H1 (cell line): ENCODE results near the gene SLC12A8. TPM values are rescaled to one million over a fixed set of nuclear protein-coding genes. Genes with fewer than 3 reads are reported as not detected.

ENCODE experiments used
- BRCA1 ChIP-seq: IDR thresholded peaks from 2 replicates; pipeline ENCODE4 v1.6.1; 2012; ENCODE audit warnings: low read depth, low read length, improper control_type of control experiment
- CBX5 ChIP-seq: fragments of 300-800, 300-1000 bp; sonication (generic); IDR thresholded peaks from 2 replicates; pipeline ENCODE4 v1.7.1; 2016; ENCODE audit warnings: antibody characterized with exemption, low read length, low read depth
- JUND ChIP-seq: IDR thresholded peaks from 2 replicates; pipeline ENCODE4 v1.6.1; 2011; ENCODE audit warnings: mild to moderate bottlenecking, improper control_type of control experiment, low read length
- KDM5A ChIP-seq: fragments of 200-600 bp; IDR thresholded peaks from 2 replicates; pipeline ENCODE4 v1.7.1; 2012; ENCODE audit warnings: mild to moderate bottlenecking, low read length, inconsistent platforms, mixed read lengths
- NANOG ChIP-seq: IDR thresholded peaks from 2 replicates; pipeline ENCODE4 v1.6.1; 2011; ENCODE audit warnings: low read length, low read depth, mild to moderate bottlenecking, inconsistent platforms; ENCODE audit not compliant: insufficient read depth, poor library complexity, severe bottlenecking
- POU5F1 ChIP-seq: IDR thresholded peaks from 2 replicates; pipeline ENCODE4 v1.6.1; 2011; ENCODE audit warnings: low read depth, mild to moderate bottlenecking, low read length, moderate library complexity
- RAD21 ChIP-seq, 2 experiments: IDR thresholded peaks in 1 of 2; conservative IDR thresholded peaks in 1 of 2; 2 replicates each; pipeline ENCODE4 v1.6.1; 2011; ENCODE audit warnings: low read depth in 2 of 2, low read length in 2 of 2, improper control_type of control experiment in 1 of 2, inconsistent platforms in 1 of 2, mild to moderate bottlenecking in 1 of 2, moderate library complexity in 1 of 2
- SAP30 ChIP-seq: fragments of 300-600 bp; sonication (generic); IDR thresholded peaks from 2 replicates; pipeline ENCODE4 v1.7.1; 2012; ENCODE audit warnings: low read length, moderate library complexity, mild to moderate bottlenecking, inconsistent platforms; ENCODE audit not compliant: insufficient read depth, insufficient replicate concordance
- TAF7 ChIP-seq: optimal IDR thresholded peaks from 2 replicates; pipeline ENCODE3; 2011; ENCODE audit warnings: low read depth, mild to moderate bottlenecking, inconsistent platforms, low read length, moderate library complexity, borderline replicate concordance
- TCF12 ChIP-seq: IDR thresholded peaks from 2 replicates; pipeline ENCODE4 v1.6.1; 2011; ENCODE audit warnings: low read depth, mild to moderate bottlenecking, low read length
- polyA plus RNA-seq, 7 experiments: library from polyadenylated mRNA; depleted of rRNA in 3 of 7; stranded (reverse) in 5 of 7; unstranded in 2 of 7; fragments of >200 nt in 5 of 7; fragments of 200-250 nt in 2 of 7; gene quantifications; 1 replicate in 5 of 7; 2 replicates in 1 of 7; 4 replicates in 1 of 7; pipeline versions ENCODE4 v1.2.1 to v1.2.3, GENCODE V29; 2011 to 2013; ENCODE audit warnings: missing spikeins in 2 of 7, mixed read lengths in 2 of 7
- total RNA-seq: library from RNA; stranded (reverse); fragmentation: NEBNext Ultra II Directional; extraction: Animal tissue kit (Norgen Biotek cat#: 25700); gene quantifications from 2 replicates; pipeline ENCODE4 v1.2.1, GENCODE V29; 2021

SLC12A8 gene
- total and polyA plus RNA-seq, 2 of the 8 experiments (the other 6 are each of a cell fraction or from before 2014, with no cell fraction given), result 13.7 to 14.4 TPM

DNA sequence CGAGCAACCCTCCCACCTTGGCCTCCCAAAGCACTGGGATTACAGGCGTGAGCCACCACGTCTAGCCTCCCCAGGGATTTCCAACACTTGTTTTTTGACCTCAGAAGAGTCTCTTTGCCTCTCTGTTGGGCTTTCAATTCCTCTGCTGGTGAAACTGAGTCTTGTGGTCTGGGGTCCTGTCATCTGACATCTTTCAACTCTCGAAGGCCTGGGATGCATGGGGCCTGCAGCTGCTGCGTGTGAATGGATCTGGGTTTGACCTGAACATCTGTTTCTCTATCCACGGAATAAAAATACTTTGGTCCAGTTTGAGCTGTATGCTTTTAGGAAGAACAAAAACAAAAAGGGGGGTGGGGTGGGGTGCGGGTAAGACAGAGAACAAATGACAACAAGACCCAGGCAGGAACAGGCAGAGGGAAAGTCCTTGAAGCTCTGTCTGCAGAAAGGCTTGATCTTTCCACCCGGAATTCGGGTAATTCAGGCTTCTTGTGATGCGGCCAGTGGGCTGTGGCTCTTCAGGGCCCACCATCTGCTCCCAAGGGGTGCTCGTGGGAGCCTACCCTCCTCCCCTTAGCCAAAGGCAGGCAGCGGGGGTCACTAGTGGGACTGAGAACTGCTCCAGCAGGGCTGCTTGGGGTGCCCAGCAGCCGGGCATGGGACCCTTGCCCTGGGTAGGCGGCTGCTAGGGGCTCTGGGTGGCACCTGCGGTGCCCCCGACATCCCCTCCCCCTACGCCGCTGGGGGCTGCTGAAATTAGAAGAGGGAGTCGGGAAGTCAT is 71.5 kb downstream of the SLC12A8 start (continued):
- TF ChIP-seq TAF7 (no peak), KDM5A (no peak), CBX5 (no peak), TCF12 (no peak), JUND (no peak), NANOG (no peak), POU5F1 (no peak), SAP30 (no peak), BRCA1 (no peak), RAD21 (IDR thresholded peaks at IDR 0.05 in 1 of 2, conservative IDR thresholded peaks at IDR 0.05 in 1 of 2; ENCODE audit: low read depth in 2 of 2, low read length in 2 of 2) (no peak)
